Lower lobe of right lung (tissue), 2 donors: ENCODE results near the gene EVI5. TPM values are rescaled to one million over a fixed set of nuclear protein-coding genes. Genes with fewer than 3 reads are reported as not detected.

Source experiments
- ATAC-seq, 2 donors: fragments of 200-7000 bp; cut with Tn5 transposase; one replicate each; pipeline ENCODE4 v1.9.1; 2020 to 2022; ENCODE audit warnings: mild to moderate bottlenecking in 2 of 2, moderate library complexity in 2 of 2
- DNase-seq: peaks from one replicate; pipeline ENCODE4 v3.0.0-alpha.2; 2020
- H3K27ac ChIP-seq: fragments of 200-600 bp; one replicate; pipeline ENCODE4 v1.8.0; 2022
- H3K27me3 ChIP-seq: fragments of 200-600 bp; one replicate; pipeline ENCODE4 v1.8.0; 2022; ENCODE audit warnings: low read depth
- H3K36me3 ChIP-seq: fragments of 200-600 bp; one replicate; pipeline ENCODE4 v1.8.0; 2022; ENCODE audit warnings: mild to moderate bottlenecking
- H3K4me1 ChIP-seq: fragments of 200-600 bp; one replicate; pipeline ENCODE4 v1.8.0; 2022
- H3K4me3 ChIP-seq: fragments of 200-600 bp; one replicate; pipeline ENCODE4 v1.8.0; 2022; ENCODE audit warnings: mild to moderate bottlenecking
- H3K9me3 ChIP-seq: fragments of 200-600 bp; one replicate; pipeline ENCODE4 v1.8.0; 2022
- CTCF ChIP-seq: fragments of 200-600 bp; IDR thresholded peaks from one replicate; pipeline ENCODE4 v1.8.0; 2022; ENCODE audit warnings: antibody characterized with exemption, mild to moderate bottlenecking
- intact Hi-C: fragments of 100-400 bp; cut with DNase I; formaldehyde crosslinking; loops from one replicate; pipeline ENCODE4 v1.11.0; 2022
- total RNA-seq: library from RNA; stranded (reverse); fragmentation: NEBNext Ultra II Directional; extraction: Animal tissue kit (Norgen Biotek cat#: 25700); gene quantifications from one replicate; pipeline ENCODE4 v1.2.1, GENCODE V29; 2021
- donor health status: DM: no; HTN: yes; CAD: no; lungs with severe emphysema.

Gene EVI5
- total RNA-seq, 1 donor from 2014 or later: 48.5 TPM

GRCh38 chr1:92817986-92818764 lies 33.3 kb upstream of the EVI5 start:
- Histone ChIP-seq H3K9me3 (no peaks in the 10 kb centered on the region), H3K27ac (no peak overlapping the region), H3K27me3 (no peaks in the 10 kb centered on the region), H3K36me3 (no peaks in the 10 kb centered on the region), H3K4me3 (no peak overlapping the region), H3K4me1 (no peaks in the 10 kb centered on the region)
- TF ChIP-seq CTCF: peak; percentile 64
- DNase-seq (no peak), ATAC-seq (peak; percentile 61 to 70)
- intact Hi-C loops: no loop called here

GRCh38 chr1:92817137-92817697 lies 32.3 kb upstream of the EVI5 start:
- Histone ChIP-seq H3K9me3 (no peaks in the 10 kb centered on the region), H3K36me3 (no peaks in the 10 kb centered on the region), H3K4me3 (no peak overlapping the region), H3K4me1 (no peaks in the 10 kb centered on the region), H3K27me3 (no peaks in the 10 kb centered on the region), H3K27ac (no peak overlapping the region)
- intact Hi-C loops: no loop called here
- TF ChIP-seq CTCF: no peak
- DNase-seq (no peak), ATAC-seq (peak; percentile 52 to 58)

- Histone ChIP-seq H3K4me3 (no peak overlapping the region), H3K36me3 (no peaks in the 10 kb centered on the region), H3K27ac (no peak overlapping the region), H3K4me1 (no peaks in the 10 kb centered on the region), H3K9me3 (no peaks in the 10 kb centered on the region), H3K27me3 (no peaks in the 10 kb centered on the region)
- peak in 1 of 2 donors; percentile 47 for ATAC-seq
- no peak for TF ChIP-seq CTCF
- intact Hi-C loops: no loop called here
- no peak for DNase-seq
Measured at GRCh38 chr1:92816732-92817131, 31.8 kb upstream of the EVI5 start.

GRCh38 chr1:92808381-92808780 lies 23.5 kb upstream of the EVI5 start:
- Histone ChIP-seq H3K27ac (no peak overlapping the region), H3K36me3 (no peaks in the 10 kb centered on the region), H3K9me3 (no peaks in the 10 kb centered on the region), H3K4me3 (no peak overlapping the region), H3K4me1 (peaks cover 14% of the 10 kb centered on the region), H3K27me3 (no peaks in the 10 kb centered on the region)
- DNase-seq (no peak), ATAC-seq (no peak)
- TF ChIP-seq CTCF: no peak
- intact Hi-C loops: no loop called here

GRCh38 chr1:92805216-92805615 lies 20.3 kb upstream of the EVI5 start:
- no peaks in the 10 kb centered on the region for H3K27me3 ChIP-seq
- no peak for ATAC-seq
- intact Hi-C loops: no loop called here
- H3K4me3 ChIP-seq: no peak overlapping the region
- DNase-seq: no peak
- H3K36me3 ChIP-seq: no peaks in the 10 kb centered on the region
- H3K9me3 ChIP-seq: no peaks in the 10 kb centered on the region
- H3K4me1 ChIP-seq: peaks cover 14% of the 10 kb centered on the region
- H3K27ac ChIP-seq: peak overlapping the region; percentile 76
- TF ChIP-seq CTCF: no peak
